ENCODE measurements around the gene NKD1. TPM values are rescaled to one million over a fixed set of nuclear protein-coding genes. Genes with fewer than 3 reads are reported as not detected.

The NKD1 gene
- total and polyA plus RNA-seq, 2 of the 8 experiments (the other 6 are each of a cell fraction or from before 2014, with no cell fraction given): 0.70 to 4.5 TPM

- Histone ChIP-seq H2BK12ac (ENCODE audit: low read depth, low read length) (no peak overlapping the region), H4K8ac (ENCODE audit: extremely low read depth, insufficient read depth, low read length) (no peak overlapping the region), H3K27me3 (replicated peaks in 1 of 4; ENCODE audit: control insufficient read depth in 3 of 4, extremely low read depth in 1 of 4, insufficient read depth in 3 of 4, low read length in 3 of 4) (no peaks in the 10 kb centered on the region; a peak in 1 of 7 replicates), H2BK5ac (ENCODE audit: low read depth, low read length) (no peak overlapping the region), H3K56ac (replicated peaks; ENCODE audit: insufficient read length, low read depth, low read length) (no peak overlapping the region), H3K79me2 (ENCODE audit: control insufficient read depth in 1 of 2, insufficient read depth in 2 of 2, low read length in 2 of 2) (no peaks in the 10 kb centered on the region), H3K4me1 (replicated peaks in 1 of 4; ENCODE audit: control insufficient read depth in 3 of 4, insufficient read depth in 4 of 4, low read length in 3 of 4) (peaks cover 0 to 7% (median 2%) of the 10 kb centered on the region in 4 experiments; a peak in 4 of 7 replicates), H2AFZ (ENCODE audit: low read length) (no peak overlapping the region), H3K23me2 (ENCODE audit: low read depth, low read length) (no peaks in the 10 kb centered on the region), H2BK20ac (ENCODE audit: low read length) (no peak overlapping the region), H4K5ac (ENCODE audit: insufficient read length, low read depth, low read length) (no peak overlapping the region), H3K4me2 (ENCODE audit: insufficient read depth in 1 of 2, low read depth in 2 of 2, low read length in 2 of 2) (no peak overlapping the region), H2AK5ac (ENCODE audit: low read depth, low read length) (no peak overlapping the region), H3K4ac (replicated peaks; ENCODE audit: insufficient read length, low read depth, low read length) (no peak overlapping the region), H4K20me1 (replicated peaks in 1 of 2; ENCODE audit: control insufficient read depth in 1 of 2, insufficient read depth in 2 of 2, low read length in 2 of 2) (no peaks in the 10 kb centered on the region), H3K27ac (ENCODE audit: low read depth, low read length) (no peak overlapping the region), H3K23ac (ENCODE audit: insufficient read length) (no peak overlapping the region), H3K18ac (ENCODE audit: extremely low read depth, low read length) (no peak overlapping the region), H3K4me3 (ENCODE audit: extremely low read depth in 1 of 4, insufficient read depth in 2 of 4, low read depth in 3 of 4, low read length in 4 of 4) (no peak overlapping the region), H3K14ac (ENCODE audit: insufficient read length) (no peak overlapping the region), H3K9ac (replicated peaks in 1 of 4; ENCODE audit: extremely low read depth in 1 of 4, low read depth in 3 of 4, low read length in 3 of 4) (no peak overlapping the region), H3K36me3 (ENCODE audit: control insufficient read depth in 2 of 4, insufficient read depth in 4 of 4, low read length in 3 of 4) (no peaks in the 10 kb centered on the region), H4K91ac (replicated peaks; ENCODE audit: insufficient read length, low read length) (no peak overlapping the region), H2BK15ac (ENCODE audit: low read length) (no peak overlapping the region), H3K9me3 (ENCODE audit: insufficient read depth in 2 of 2, low read depth in 1 of 2, low read length in 1 of 2) (no peaks in the 10 kb centered on the region; a peak in 1 of 4 replicates), H2BK120ac (replicated peaks; ENCODE audit: low read depth, low read length) (no peak overlapping the region), H3K79me1 (ENCODE audit: low read depth, low read length) (no peaks in the 10 kb centered on the region)
- 76% methylated on average over 2 of the region's 2 CpGs; no CpG with 5 or more reads in 1 of the 2 experiments for WGBS, 2 experiments (ENCODE audit: extremely low coverage in 1 of 2, insufficient coverage in 1 of 2, insufficient read length in 1 of 2, insufficient replicate concordance in 2 of 2, low coverage in 1 of 2, low lambda C conversion rate in 2 of 2, missing lambda C conversion rate in 1 of 2)
- ChIA-PET POLR2A (ENCODE audit: partially characterized antibody) (no interaction called here), CTCF (ENCODE audit: partially characterized antibody) (interaction anchor here (1.1 kb wide), 1 partner anchor 15 kb away, joined by 3 read pairs; no protein-coding TSS in a partner anchor)
- FAIRE-seq (no peak), DNase-seq (ENCODE audit: low read depth in 1 of 2, low spot score in 2 of 2) (no peak)
- no peak for TF ChIP-seq ATF3 (IDR thresholded peaks at IDR 0.05; ENCODE audit: insufficient read depth, low read depth, low read length)
- TF ChIP-seq BRCA1 (IDR thresholded peaks at IDR 0.05; ENCODE audit: low read depth, low read length): no peak
- no peak for TF ChIP-seq EZH2 (IDR thresholded peaks at IDR 0.05; ENCODE audit: low read depth, low read length, severe bottlenecking)
- no peak for TF ChIP-seq SIN3A (conservative IDR thresholded peaks at IDR 0.05 in 1 of 2, IDR thresholded peaks at IDR 0.05 in 1 of 2; ENCODE audit: low read depth in 1 of 2, low read length in 2 of 2)
- no peak for TF ChIP-seq JUND (IDR thresholded peaks at IDR 0.05; ENCODE audit: low read length)
- TF ChIP-seq SIRT6 (IDR thresholded peaks at IDR 0.05; ENCODE audit: low read length): no peak
- TF ChIP-seq SRF (IDR thresholded peaks at IDR 0.05; ENCODE audit: low read depth, low read length): no peak
- TF ChIP-seq SAP30 (IDR thresholded peaks at IDR 0.05; ENCODE audit: insufficient read depth, insufficient replicate concordance, low read length): no peak
- TF ChIP-seq POLR2AphosphoS5 (IDR thresholded peaks at IDR 0.05; ENCODE audit: low read depth, low read length): no peak
- TF ChIP-seq TCF12 (IDR thresholded peaks at IDR 0.05; ENCODE audit: low read depth, low read length): no peak
- no peak for TF ChIP-seq CEBPB (IDR thresholded peaks at IDR 0.05; ENCODE audit: low read depth, low read length)
- TF ChIP-seq CTBP2 (IDR thresholded peaks at IDR 0.05; ENCODE audit: borderline replicate concordance, insufficient read depth, insufficient read length, low read length): no peak
- TF ChIP-seq HDAC2 (IDR thresholded peaks at IDR 0.05; ENCODE audit: borderline replicate concordance in 1 of 2, low read depth in 2 of 2, low read length in 2 of 2): no peak
- no peak for TF ChIP-seq RXRA (IDR thresholded peaks at IDR 0.05; ENCODE audit: insufficient read depth, low read depth, low read length)
Measured at GRCh38 chr16:50534958-50535357, 13.2 kb upstream of the NKD1 start.

All from H1 (cell line).